GM19239 (cell line): ENCODE data around the gene MYO3B.
"Not testable (repeated sequence)": the region's sequence is repeated elsewhere in the genome, so short reads cannot be mapped to it uniquely, and the experiment has no call there.

Experiments used
- DNase-seq: peaks from one replicate; pipeline ENCODE4 v3.0.0; 2011; ENCODE audit warnings: low spot score; ENCODE audit not compliant: insufficient read length
- FAIRE-seq: peaks from 2 replicates; lab custom pipeline; 2011; peaks lifted over from hg19 to GRCh38; lab: Jason Lieb, UNC

The MYO3B gene

DNA sequence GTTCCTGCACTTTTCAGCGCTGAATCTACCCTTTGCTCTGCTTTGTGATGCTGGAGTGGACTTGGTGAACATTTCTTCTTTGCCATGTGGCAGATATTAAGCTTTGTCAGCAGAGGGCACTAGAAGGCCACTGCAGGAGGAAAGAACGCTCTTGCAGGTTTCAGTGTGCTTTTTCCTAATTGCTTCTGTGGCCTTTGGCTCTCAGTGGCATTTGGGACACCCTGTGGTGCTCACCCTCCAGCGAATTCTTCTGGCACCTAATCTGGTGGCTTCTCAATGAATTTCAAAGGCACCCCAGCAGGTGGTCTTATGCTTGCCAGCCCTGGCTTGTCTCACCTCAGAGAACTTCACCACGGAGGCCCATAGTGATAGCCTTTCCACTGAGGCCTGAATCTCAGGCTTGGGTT is 146.7 kb downstream of the MYO3B start:
- DNase-seq (peak; percentile 7), FAIRE-seq (peak; percentile 66)

DNA sequence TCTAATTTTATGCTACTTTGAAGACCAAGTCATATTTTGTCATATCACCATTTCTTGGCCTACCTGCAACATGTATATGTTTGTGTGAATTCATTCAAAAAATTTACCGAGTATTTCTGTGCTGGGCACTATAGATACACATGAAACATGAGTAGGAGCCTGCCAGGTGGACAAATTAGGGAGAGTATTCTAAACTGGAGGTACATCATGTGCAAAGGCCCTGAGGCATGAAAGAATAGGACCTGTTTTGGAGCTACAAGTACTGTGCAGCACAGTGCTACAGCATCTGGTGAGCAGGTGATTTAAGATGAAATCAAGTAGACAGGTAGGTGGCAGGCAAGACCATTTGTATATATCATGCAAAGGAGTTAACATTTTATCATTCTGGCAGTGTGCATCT is 152.9 kb downstream of the MYO3B start:
- no peak for DNase-seq
- FAIRE-seq = no peak

- FAIRE-seq (no peak), DNase-seq (no peak)
These were observed 154.9 kb downstream of the MYO3B start for GRCh38 chr2:170332676-170333402.

- FAIRE-seq (no peak), DNase-seq (no peak)
These were observed 157.4 kb downstream of the MYO3B start for GRCh38 chr2:170335351-170335750.

GRCh38 chr2:170336408-170336807 is 158.5 kb downstream of the MYO3B start:
- DNase-seq (no peak), FAIRE-seq (no peak)

DNA sequence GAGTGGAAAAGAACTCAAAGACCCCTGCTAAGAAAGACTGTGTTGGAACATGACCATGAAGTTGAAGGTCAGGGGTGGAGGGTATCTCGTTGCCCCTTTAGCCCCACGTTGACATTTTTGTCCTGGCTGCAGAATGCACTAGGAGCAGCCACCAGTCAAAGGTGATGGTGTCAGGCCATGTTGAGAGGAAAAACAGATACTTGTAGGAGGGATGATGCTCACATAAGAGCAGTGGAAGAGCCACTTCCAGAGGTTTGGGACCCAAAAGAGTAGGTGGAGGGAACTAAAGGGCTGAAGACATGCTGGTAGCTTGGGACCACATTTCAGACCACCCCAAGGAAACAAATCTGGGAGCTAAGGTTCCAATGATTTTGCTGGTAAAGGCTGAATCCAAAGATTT is 159.0 kb downstream of the MYO3B start:
- FAIRE-seq = no peak

GRCh38 chr2:170339322-170339721 is 161.4 kb downstream of the MYO3B start:
- DNase-seq (no peak), FAIRE-seq (no peak)

More for the DNA sequence above, 159.0 kb downstream of the MYO3B start:
- DNase-seq = no peak

DNA sequence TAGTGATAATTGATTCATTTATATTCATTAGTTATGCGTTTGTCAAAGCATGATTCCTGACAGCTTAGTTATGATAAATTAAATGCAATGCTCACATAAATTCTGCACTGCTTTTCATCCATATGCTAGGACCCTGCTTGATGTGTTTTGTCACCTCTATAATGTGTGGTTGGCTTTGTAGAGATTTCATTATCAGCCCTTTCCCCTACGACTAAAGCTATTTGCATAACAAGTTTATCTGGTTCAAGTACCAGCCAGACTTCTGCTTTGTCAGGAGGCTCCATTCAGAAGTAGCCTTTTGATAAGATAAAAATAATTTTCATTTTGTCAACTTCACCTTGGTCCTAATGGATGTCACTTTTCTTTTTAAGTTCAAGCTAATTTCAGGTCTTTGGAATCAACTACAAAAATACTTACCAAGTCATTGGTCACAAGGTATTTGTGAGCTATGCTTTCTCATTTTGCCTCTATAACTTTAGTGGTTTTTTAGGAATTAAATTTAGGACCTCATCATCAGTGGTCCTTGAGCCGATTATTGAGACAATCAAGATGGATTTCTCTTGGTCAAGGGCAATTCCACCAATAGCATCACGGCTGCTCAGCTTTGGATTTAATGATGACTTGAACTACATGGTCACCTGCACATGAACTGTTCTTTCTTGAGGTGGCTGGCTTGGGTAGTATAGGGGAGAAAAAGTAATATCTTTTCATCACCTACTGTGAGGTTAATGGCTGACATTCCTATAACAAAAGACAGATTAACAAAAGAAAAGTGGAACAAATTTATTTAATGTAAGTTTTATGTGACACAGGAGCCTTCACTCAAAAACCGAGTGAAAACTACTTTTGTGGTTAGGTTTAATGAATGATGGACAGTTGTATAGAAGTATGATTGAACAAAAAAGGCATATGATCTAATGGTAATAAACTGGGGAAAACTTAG is 162.1 kb downstream of the MYO3B start:
- peak; percentile 23 for FAIRE-seq
- no peak for DNase-seq

- DNase-seq (no peak), FAIRE-seq (peak; percentile 72)
These were observed 162.7 kb downstream of the MYO3B start for GRCh38 chr2:170340693-170341068.

- FAIRE-seq = peak; percentile 49
- no peak for DNase-seq
These were observed 164.0 kb downstream of the MYO3B start for GRCh38 chr2:170341684-170342623.

DNA sequence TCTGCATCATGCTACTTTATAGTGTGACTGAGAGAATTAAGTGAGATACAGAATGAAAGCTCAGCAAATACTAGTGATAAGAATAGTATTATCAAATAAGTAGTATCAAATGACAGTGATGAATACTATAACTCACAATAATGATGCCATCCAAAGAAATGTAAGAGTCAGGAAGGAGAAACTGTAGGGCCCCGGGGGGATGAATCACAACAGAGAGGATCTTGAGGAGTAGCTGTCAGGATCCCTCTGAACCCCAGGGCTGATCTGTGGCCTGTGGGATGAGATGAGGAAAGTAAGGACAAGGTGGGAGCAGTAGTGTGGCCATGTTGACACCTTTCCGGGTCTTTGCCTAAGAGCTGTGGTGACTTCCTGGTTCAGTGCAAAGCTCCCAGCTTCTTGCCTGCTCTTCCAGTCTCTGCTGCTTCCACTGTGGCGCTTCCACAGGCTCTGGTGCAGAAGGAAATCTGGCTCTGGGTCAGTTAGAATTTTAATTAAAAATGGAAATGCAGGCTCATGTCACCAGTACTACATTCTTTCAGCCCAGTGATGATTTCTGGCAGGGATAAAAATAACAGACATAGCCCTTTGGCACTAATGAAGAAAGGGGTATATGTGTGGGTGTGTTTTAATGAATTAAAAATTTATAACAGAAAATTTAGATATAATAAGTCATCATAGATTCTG is 166.9 kb downstream of the MYO3B start:
- DNase-seq = no peak
- FAIRE-seq = no peak

DNA sequence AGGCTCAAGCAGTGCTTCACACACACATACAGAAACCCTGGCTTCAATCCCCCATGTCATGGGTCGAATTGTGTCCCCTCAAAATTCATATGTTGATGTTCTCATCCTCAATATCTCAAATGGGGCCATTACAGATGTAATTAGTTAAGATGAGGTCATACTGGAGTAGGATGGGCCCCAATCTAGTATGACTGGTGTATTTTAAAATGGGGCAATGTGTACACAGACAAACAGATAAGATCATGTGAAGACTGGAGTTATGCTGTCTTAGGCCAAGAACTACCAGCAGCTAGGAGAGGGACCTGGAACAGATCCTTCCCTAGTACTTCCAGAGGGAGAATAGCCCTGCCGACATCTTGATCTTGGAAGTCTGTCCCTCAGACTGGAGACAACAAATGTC is 167.7 kb downstream of the MYO3B start:
- DNase-seq = no peak
- no peak for FAIRE-seq

GRCh38 chr2:170349269-170349668 is 171.3 kb downstream of the MYO3B start:
- not testable (repeated sequence) for FAIRE-seq

DNA sequence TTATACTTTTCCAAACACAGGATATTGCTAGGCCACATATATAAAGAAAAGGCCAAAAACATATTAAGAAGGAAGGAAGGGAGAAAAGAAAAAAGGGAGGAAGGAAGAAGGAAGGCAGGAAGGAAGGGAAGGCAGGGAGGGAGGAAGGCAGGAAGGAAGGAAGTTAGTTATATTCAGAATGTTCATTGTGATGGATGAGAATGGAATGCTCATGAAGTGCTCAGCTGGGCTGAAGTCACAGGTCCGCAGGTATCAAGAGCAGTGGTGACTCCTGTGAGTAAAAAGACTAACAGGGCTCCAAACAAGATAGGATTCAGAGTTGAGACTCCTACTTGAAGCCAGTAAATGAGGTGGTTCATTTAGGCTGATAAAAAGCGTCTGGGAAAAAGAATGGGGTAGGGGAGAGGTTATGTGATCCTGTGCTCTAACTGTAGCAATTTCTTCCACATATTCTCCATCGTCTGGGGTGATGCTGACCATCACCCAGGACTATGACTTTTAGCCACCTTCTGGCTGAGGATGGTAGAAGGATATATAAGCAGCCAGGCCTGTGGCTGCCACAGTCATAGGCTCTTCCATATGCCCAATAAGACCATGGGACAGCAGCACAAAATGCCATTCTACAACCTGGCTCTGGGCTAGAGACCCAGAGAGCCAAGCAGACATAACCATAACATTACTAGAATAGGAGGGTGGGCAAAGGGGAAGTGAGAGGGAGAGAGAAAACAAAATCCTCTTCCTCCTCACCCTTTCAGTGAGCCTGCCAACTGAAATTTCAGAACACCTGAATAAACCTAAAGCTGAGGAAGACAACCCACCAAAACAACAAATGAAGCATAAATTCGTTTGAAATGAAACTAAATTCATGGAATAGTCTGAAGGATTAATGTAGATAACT is 173.2 kb downstream of the MYO3B start:
- peak; percentile 14 for FAIRE-seq
- no peak for DNase-seq

More at GRCh38 chr2:170349269-170349668, 171.3 kb downstream of the MYO3B start:
- DNase-seq = not testable (repeated sequence)

GRCh38 chr2:170353723-170354122 is 175.8 kb downstream of the MYO3B start:
- no peak for DNase-seq
- FAIRE-seq = no peak

- no peak for FAIRE-seq
- DNase-seq = no peak
These were observed 176.4 kb downstream of the MYO3B start for GRCh38 chr2:170354388-170354787.

DNA sequence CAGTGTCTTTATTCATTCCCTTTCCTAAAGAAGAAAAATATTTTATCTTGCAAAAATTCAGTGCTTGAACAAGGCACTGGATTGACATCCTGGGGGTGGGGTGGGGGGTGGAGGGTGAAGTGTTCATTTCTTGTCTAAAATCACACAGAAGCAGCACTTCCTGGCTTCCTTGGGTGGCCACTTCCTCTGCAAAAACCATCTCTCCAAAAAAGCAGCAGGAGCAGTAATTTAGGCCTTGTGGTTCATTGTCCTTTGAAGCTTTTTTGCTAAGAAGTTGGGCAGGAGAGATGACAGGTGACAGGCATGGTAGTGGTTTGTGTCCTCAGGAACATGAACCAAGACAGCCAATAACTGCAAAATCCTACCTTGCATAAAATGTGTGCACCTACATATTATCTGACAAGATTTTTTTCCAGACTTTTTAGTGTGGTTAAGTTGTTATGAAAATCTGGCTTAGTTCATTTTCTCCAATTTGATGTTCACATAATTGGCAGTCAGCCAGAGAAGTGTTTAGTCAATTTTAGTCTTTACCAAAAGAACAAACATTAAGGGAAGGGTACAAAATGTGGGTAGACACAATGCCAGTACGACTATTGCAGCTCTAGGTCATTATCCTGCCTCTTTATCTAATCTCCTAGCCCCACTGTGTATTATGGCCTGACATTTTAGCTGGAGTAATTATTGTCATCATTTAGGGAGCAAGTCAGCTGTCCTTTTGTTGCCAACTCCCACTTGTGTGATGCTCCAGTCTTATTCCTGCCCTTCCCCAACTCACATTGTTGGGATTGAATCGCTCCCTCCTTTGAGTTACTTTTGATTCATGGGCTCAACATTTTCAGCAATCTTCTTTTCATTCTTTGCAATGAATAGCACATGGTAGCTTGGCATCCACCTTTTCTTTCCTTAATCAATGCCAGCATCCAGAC is 177.2 kb downstream of the MYO3B start:
- no peak for DNase-seq
- no peak for FAIRE-seq

- FAIRE-seq (no peak), DNase-seq (no peak)
These were observed 181.5 kb downstream of the MYO3B start for GRCh38 chr2:170359466-170359865.
